Cardiac septum (tissue), 1 donor: ENCODE data around the gene PLA2G10. TPM values are rescaled to one million over a fixed set of nuclear protein-coding genes. Genes with fewer than 3 reads are reported as not detected.
"Not testable (repeated sequence)": the region's sequence is repeated elsewhere in the genome, so short reads cannot be mapped to it uniquely, and the experiment has no call there.

Experiments used
- DNase-seq: peaks from one replicate; pipeline ENCODE4 v3.0.0-alpha.2; 2020; ENCODE audit warnings: low spot score
- intact Hi-C: fragments of 100-400 bp; cut with DNase I; formaldehyde crosslinking; loops from one replicate; pipeline ENCODE4 v1.14.0; 2022
- total RNA-seq: library from RNA; stranded (reverse); fragmentation: NEBNext Ultra II Directional; extraction: Animal tissue kit (Norgen Biotek cat#: 25700); gene quantifications from one replicate; pipeline ENCODE4 v1.2.1, GENCODE V29; 2021
- donor health status: DM: no; HTN: no; CAD: no.

PLA2G10 gene
- total RNA-seq, 1 donor from 2014 or later, result not detected

GRCh38 chr16:14668556-14669223, 25.4 kb downstream of the PLA2G10 start:
- intact Hi-C loops, result no loop called here
- DNase-seq, result no peak

GRCh38 chr16:14667347-14668266, 26.5 kb downstream of the PLA2G10 start:
- intact Hi-C loops, result no loop called here

GRCh38 chr16:14658063-14658462, 36.0 kb downstream of the PLA2G10 start:
- intact Hi-C loops, result no loop called here
- no peak for DNase-seq

More at GRCh38 chr16:14667347-14668266, 26.5 kb downstream of the PLA2G10 start:
- DNase-seq, result no peak

- intact Hi-C loops, result no loop called here
These were observed 41.4 kb downstream of the PLA2G10 start for GRCh38 chr16:14652726-14653125.

GRCh38 chr16:14650629-14651028, 43.5 kb downstream of the PLA2G10 start:
- intact Hi-C loops, result no loop called here
- DNase-seq, result no peak

More at GRCh38 chr16:14652726-14653125, 41.4 kb downstream of the PLA2G10 start:
- DNase-seq, result no peak

- intact Hi-C loops, result no loop called here
- no peak for DNase-seq
These were observed 44.3 kb downstream of the PLA2G10 start for GRCh38 chr16:14649816-14650215.

GRCh38 chr16:14641926-14642325, 52.2 kb downstream of the PLA2G10 start:
- DNase-seq, result no peak
- intact Hi-C loops, result no loop called here

- no peak for DNase-seq
- intact Hi-C loops, result no loop called here
These were observed 52.9 kb downstream of the PLA2G10 start for GRCh38 chr16:14641206-14641605.

GRCh38 chr16:14640538-14640937, 53.6 kb downstream of the PLA2G10 start:
- intact Hi-C loops, result no loop called here
- no peak for DNase-seq

- DNase-seq, intact Hi-C loops: not testable (repeated sequence)
These were observed 57.2 kb downstream of the PLA2G10 start for GRCh38 chr16:14636951-14637240.

- DNase-seq, intact Hi-C loops: not testable (repeated sequence)
These were observed 57.7 kb downstream of the PLA2G10 start for GRCh38 chr16:14636179-14636950.

- DNase-seq, result no peak
- intact Hi-C loops, result no loop called here
These were observed 58.5 kb downstream of the PLA2G10 start for GRCh38 chr16:14635395-14636165.

GRCh38 chr16:14634389-14634725, 59.8 kb downstream of the PLA2G10 start:
- intact Hi-C loops, result no loop called here
- DNase-seq, result no peak

GRCh38 chr16:14632693-14633569, 61.2 kb downstream of the PLA2G10 start, which contains the start of gene BFAR:
Gene BFAR (plus strand): TSS chr16:14632951. CDS start chr16:14644347, 11,396 bp downstream.
- DNase-seq, result peak; percentile 100
- intact Hi-C loops, result no loop called here

GRCh38 chr16:14630620-14631330, 63.3 kb downstream of the PLA2G10 start:
- DNase-seq, intact Hi-C loops: not testable (repeated sequence)

GRCh38 chr16:14629919-14630619, 64.0 kb downstream of the PLA2G10 start, which contains the start of gene PARN:
Gene PARN (minus strand): TSS chr16:14630260. CDS start chr16:14630125, 135 bp downstream.
- peak; percentile 98 for DNase-seq
- intact Hi-C loops, result loop anchor here (5.0 kb wide), 1 partner anchor 708 kb away; the partner anchor contains the start of gene ERCC4

GRCh38 chr16:14629612-14629918, 64.5 kb downstream of the PLA2G10 start:
- no peak for DNase-seq
- intact Hi-C loops, result loop anchor here (5.0 kb wide), 1 partner anchor 707 kb away; the partner anchor contains the start of gene ERCC4
